HG03039 (cell line): Measurements from ENCODE around the gene AGFG2.

Source experiments
- ATAC-seq: cut with Tn5 transposase; IDR thresholded peaks from one replicate; pipeline ENCODE4 v1.9.1; 2021; ENCODE audit warnings: mild to moderate bottlenecking, moderate library complexity; ENCODE audit not compliant: unreplicated experiment

AGFG2 gene

GRCh38 chr7:100568896-100569844, 30.2 kb downstream of the AGFG2 start:
- ATAC-seq = no peak

- no peak for ATAC-seq
Observed at GRCh38 chr7:100570954-100571828, 32.2 kb downstream of the AGFG2 start.

GRCh38 chr7:100571829-100572116, 32.8 kb downstream of the AGFG2 start:
- no peak for ATAC-seq

- ATAC-seq = no peak
Observed at GRCh38 chr7:100572281-100572948, 33.4 kb downstream of the AGFG2 start.

GRCh38 chr7:100572949-100573675, 34.1 kb downstream of the AGFG2 start:
- no peak for ATAC-seq

GRCh38 chr7:100573691-100574361, 34.8 kb downstream of the AGFG2 start, which contains the start of gene SAP25:
Gene SAP25, minus strand, starts transcription at chr7:100573900. Its CDS starts 158 bp downstream, at chr7:100573742.
- no peak for ATAC-seq

GRCh38 chr7:100574362-100575205, 35.6 kb downstream of the AGFG2 start:
- ATAC-seq = no peak

GRCh38 chr7:100575206-100575631, 36.2 kb downstream of the AGFG2 start:
- ATAC-seq = no peak

GRCh38 chr7:100575746-100576383, 36.9 kb downstream of the AGFG2 start:
- no peak for ATAC-seq

GRCh38 chr7:100576384-100576993, 37.5 kb downstream of the AGFG2 start:
- no peak for ATAC-seq

- ATAC-seq = no peak
Observed at GRCh38 chr7:100577103-100577502, 38.1 kb downstream of the AGFG2 start.

GRCh38 chr7:100577507-100577906, 38.5 kb downstream of the AGFG2 start:
- no peak for ATAC-seq

- ATAC-seq = no peak
Observed at GRCh38 chr7:100578246-100579183, 39.5 kb downstream of the AGFG2 start.

GRCh38 chr7:100580466-100581283, 41.7 kb downstream of the AGFG2 start:
- no peak for ATAC-seq

- ATAC-seq = no peak
Observed at GRCh38 chr7:100582041-100582579, 43.1 kb downstream of the AGFG2 start.

GRCh38 chr7:100582650-100583049, 43.6 kb downstream of the AGFG2 start:
- ATAC-seq = no peak
